K562 (cell line): ENCODE measurements around the gene MRPL2. TPM values are rescaled to one million over a fixed set of nuclear protein-coding genes. Genes with fewer than 3 reads are reported as not detected.

Source experiments
- FOXP4 ChIP-seq: sonication (generic); formaldehyde crosslinking; IDR thresholded peaks from 2 replicates; pipeline ENCODE4 v1.8.0; 2022; ENCODE audit warnings: mild to moderate bottlenecking, missing genetic modification reagents, borderline replicate concordance
- KLF6 ChIP-seq: fragments of 250-450 bp; sonication (Bioruptor Pico); IDR thresholded peaks from 2 replicates; pipeline ENCODE4 v1.4.0; 2020; ENCODE audit warnings: mild to moderate bottlenecking, moderate library complexity, borderline replicate concordance
- RCOR1 ChIP-seq, 2 experiments: IDR thresholded peaks; 2 replicates each; pipeline ENCODE4 v1.6.1; 2012; ENCODE audit warnings: low read depth in 2 of 2, low read length in 2 of 2, borderline replicate concordance in 1 of 2, improper control_type of control experiment in 1 of 2
- TAF9B ChIP-seq: fragments of 450-650 bp; IDR thresholded peaks from 2 replicates; pipeline ENCODE4 v1.6.1; 2018; ENCODE audit warnings: mild to moderate bottlenecking; ENCODE audit not compliant: partially characterized antibody
- TGIF2 ChIP-seq: sonication (generic); formaldehyde crosslinking; IDR thresholded peaks from 2 replicates; pipeline ENCODE4 v1.8.1; 2022; ENCODE audit warnings: mild to moderate bottlenecking, missing genetic modification reagents, moderate library complexity
- YY1 ChIP-seq, 3 experiments: IDR thresholded peaks; 2 replicates each; pipeline ENCODE4 v1.6.1; 2011; ENCODE audit warnings: low read length in 2 of 3, mild to moderate bottlenecking in 2 of 3, moderate library complexity in 2 of 3, borderline replicate concordance in 1 of 3, control low read depth in 1 of 3, low read depth in 1 of 3; ENCODE audit not compliant: insufficient read depth in 3 of 3, insufficient replicate concordance in 2 of 3, control insufficient read depth in 1 of 3, insufficient read length in 1 of 3; ENCODE audit errors: extremely low read depth in 1 of 3
- ZNF518B ChIP-seq: fragments of 250-450 bp; sonication (Bioruptor Pico); IDR thresholded peaks from 2 replicates; pipeline ENCODE4 v1.5.0; 2021; ENCODE audit warnings: mild to moderate bottlenecking, moderate library complexity
- polyA plus RNA-seq, 8 experiments: library from polyadenylated mRNA; depleted of rRNA in 4 of 8; stranded (reverse) in 5 of 8; unstranded in 3 of 8; fragments of >200 nt; fragmentation: Nextera tagmentation in 2 of 8; fragmentation: Illumina TruSeq in 1 of 8; extraction: Ambion mirVana in 2 of 8; extraction: Trizol in 1 of 8; gene quantifications; 2 replicates each; pipeline versions ENCODE4 v1.2.1 to v1.2.3, GENCODE V29; 2011 to 2014; ENCODE audit warnings: inconsistent platforms in 1 of 8, missing spikeins in 1 of 8
- total RNA-seq, 7 experiments: library from RNA; depleted of rRNA in 6 of 7; stranded (reverse); fragments of >200 nt in 6 of 7; fragmentation: Illumina TruSeq in 2 of 7; extraction: Trizol in 2 of 7; gene quantifications; 2 replicates each; pipeline versions ENCODE4 v1.2.1 to v1.2.3, GENCODE V29; 2011 to 2021; ENCODE audit warnings: low replicate concordance in 1 of 7
- TF ChIP-seq, protein P1 (sequence below), 2 experiments: fragments of 450-650 bp; IDR thresholded peaks; 2 replicates each; pipeline ENCODE4 v1.6.1; 2016
- TF ChIP-seq, protein P2 (sequence below): sonication (generic); formaldehyde crosslinking; IDR thresholded peaks from 2 replicates; pipeline ENCODE4 v1.8.1; 2023; ENCODE audit warnings: mild to moderate bottlenecking, missing genetic modification reagents
- TF ChIP-seq, protein P3 (sequence below): fragments of 250-450 bp; sonication (Bioruptor Pico); IDR thresholded peaks from 2 replicates; pipeline ENCODE4 v1.8.0; 2021; ENCODE audit warnings: moderate library complexity, mild to moderate bottlenecking, inconsistent platforms

MRPL2 gene
- total and polyA plus RNA-seq, 9 of the 15 experiments (the other 6 are each of a cell fraction or from before 2014, with no cell fraction given), result 63.1 to 262 (median 121) TPM

- TF ChIP-seq, protein P1, sequence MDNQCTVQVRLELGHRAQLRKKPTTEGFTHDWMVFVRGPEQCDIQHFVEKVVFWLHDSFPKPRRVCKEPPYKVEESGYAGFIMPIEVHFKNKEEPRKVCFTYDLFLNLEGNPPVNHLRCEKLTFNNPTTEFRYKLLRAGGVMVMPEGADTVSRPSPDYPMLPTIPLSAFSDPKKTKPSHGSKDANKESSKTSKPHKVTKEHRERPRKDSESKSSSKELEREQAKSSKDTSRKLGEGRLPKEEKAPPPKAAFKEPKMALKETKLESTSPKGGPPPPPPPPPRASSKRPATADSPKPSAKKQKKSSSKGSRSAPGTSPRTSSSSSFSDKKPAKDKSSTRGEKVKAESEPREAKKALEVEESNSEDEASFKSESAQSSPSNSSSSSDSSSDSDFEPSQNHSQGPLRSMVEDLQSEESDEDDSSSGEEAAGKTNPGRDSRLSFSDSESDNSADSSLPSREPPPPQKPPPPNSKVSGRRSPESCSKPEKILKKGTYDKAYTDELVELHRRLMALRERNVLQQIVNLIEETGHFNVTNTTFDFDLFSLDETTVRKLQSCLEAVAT (IDR thresholded peaks at IDR 0.05), result peak; percentile 72 to 84; a peak in 2 of 4 replicates
- TF ChIP-seq, protein P2, sequence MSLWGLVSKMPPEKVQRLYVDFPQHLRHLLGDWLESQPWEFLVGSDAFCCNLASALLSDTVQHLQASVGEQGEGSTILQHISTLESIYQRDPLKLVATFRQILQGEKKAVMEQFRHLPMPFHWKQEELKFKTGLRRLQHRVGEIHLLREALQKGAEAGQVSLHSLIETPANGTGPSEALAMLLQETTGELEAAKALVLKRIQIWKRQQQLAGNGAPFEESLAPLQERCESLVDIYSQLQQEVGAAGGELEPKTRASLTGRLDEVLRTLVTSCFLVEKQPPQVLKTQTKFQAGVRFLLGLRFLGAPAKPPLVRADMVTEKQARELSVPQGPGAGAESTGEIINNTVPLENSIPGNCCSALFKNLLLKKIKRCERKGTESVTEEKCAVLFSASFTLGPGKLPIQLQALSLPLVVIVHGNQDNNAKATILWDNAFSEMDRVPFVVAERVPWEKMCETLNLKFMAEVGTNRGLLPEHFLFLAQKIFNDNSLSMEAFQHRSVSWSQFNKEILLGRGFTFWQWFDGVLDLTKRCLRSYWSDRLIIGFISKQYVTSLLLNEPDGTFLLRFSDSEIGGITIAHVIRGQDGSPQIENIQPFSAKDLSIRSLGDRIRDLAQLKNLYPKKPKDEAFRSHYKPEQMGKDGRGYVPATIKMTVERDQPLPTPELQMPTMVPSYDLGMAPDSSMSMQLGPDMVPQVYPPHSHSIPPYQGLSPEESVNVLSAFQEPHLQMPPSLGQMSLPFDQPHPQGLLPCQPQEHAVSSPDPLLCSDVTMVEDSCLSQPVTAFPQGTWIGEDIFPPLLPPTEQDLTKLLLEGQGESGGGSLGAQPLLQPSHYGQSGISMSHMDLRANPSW, result no peak
- TF ChIP-seq ZNF518B, result no peak
- no peak for TF ChIP-seq RCOR1 (IDR thresholded peaks at IDR 0.05; ENCODE audit: borderline replicate concordance in 1 of 2, low read depth in 2 of 2, low read length in 2 of 2)
- TF ChIP-seq TAF9B, result peak; percentile 56
- no peak for TF ChIP-seq TGIF2
- TF ChIP-seq KLF6 (CRISPR knock-in tag), result no peak
- TF ChIP-seq, protein P3, sequence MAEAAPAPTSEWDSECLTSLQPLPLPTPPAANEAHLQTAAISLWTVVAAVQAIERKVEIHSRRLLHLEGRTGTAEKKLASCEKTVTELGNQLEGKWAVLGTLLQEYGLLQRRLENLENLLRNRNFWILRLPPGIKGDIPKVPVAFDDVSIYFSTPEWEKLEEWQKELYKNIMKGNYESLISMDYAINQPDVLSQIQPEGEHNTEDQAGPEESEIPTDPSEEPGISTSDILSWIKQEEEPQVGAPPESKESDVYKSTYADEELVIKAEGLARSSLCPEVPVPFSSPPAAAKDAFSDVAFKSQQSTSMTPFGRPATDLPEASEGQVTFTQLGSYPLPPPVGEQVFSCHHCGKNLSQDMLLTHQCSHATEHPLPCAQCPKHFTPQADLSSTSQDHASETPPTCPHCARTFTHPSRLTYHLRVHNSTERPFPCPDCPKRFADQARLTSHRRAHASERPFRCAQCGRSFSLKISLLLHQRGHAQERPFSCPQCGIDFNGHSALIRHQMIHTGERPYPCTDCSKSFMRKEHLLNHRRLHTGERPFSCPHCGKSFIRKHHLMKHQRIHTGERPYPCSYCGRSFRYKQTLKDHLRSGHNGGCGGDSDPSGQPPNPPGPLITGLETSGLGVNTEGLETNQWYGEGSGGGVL (CRISPR knock-in tag), result no peak
- no peak for TF ChIP-seq YY1 (IDR thresholded peaks at IDR 0.05; ENCODE audit: borderline replicate concordance in 1 of 3, control insufficient read depth in 1 of 3, extremely low read depth in 1 of 3, insufficient read depth in 3 of 3, insufficient read length in 1 of 3, insufficient replicate concordance in 2 of 3, low read depth in 1 of 3, low read length in 2 of 3)
- no peak for TF ChIP-seq FOXP4 (CRISPR knock-in tag)
Observed at GRCh38 chr6:43014434-43014909, 44.8 kb downstream of the MRPL2 start (continued).
